ENCODE measurements around the gene SETBP1.

The SETBP1 gene

GRCh38 chr18:44817831-44818473, 137.3 kb downstream of the SETBP1 start:
- no peak for DNase-seq (ENCODE audit: low spot score)

GRCh38 chr18:44818668-44819403, 138.1 kb downstream of the SETBP1 start:
- no peak for DNase-seq (ENCODE audit: low spot score)

GRCh38 chr18:44819944-44820510, 139.3 kb downstream of the SETBP1 start:
- no peak for DNase-seq (ENCODE audit: low spot score)

GRCh38 chr18:44821924-44822323, 141.2 kb downstream of the SETBP1 start:
- no peak for DNase-seq (ENCODE audit: low spot score)

- no peak for DNase-seq (ENCODE audit: low spot score)
Measured at GRCh38 chr18:44823286-44823685, 142.6 kb downstream of the SETBP1 start.

GRCh38 chr18:44823782-44824181, 143.1 kb downstream of the SETBP1 start:
- DNase-seq (ENCODE audit: low spot score) = no peak

- no peak for DNase-seq (ENCODE audit: low spot score)
Measured at GRCh38 chr18:44824884-44825283, 144.2 kb downstream of the SETBP1 start.

DNA sequence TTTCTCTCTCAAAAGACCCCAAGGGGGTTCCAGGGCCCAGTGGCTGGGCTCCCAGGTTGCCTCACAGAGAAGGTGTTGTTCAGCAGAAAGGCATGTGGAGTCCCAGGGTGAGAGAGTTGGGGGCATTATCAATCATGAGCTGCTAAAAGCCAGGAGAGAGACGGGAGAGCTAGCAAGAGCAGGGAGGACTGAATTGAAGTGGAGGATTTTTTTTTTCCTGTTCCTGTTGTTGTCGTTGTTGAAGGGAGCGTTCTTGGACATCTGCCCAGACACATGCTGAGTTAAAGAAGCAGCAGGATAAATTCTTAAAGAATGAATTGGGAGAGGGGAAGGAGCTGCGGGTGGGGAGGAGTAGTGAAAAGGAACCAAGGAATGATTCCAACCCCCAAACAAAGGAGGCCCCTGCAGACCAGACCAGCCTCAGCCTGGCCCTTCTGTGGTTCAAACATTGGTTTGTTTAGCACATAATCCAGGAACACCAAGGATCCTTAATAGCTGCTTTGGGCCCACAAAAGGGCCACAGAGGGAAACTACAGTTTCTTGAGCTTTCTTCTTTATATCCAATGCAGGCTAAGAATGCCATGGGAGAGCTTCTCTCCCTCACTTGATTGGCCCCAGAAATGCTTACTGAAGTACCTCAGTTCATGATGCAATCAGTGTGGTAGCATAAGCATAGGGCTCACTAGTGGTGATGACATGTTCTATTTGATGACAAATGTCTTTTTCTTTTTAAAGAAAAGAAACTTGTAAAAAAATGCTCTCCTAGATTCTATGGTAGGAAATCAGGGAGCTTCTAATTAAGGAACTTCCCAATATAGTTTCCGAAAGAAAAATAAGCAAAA, 146.0 kb downstream of the SETBP1 start:
- DNase-seq (ENCODE audit: low spot score) = no peak

DNA sequence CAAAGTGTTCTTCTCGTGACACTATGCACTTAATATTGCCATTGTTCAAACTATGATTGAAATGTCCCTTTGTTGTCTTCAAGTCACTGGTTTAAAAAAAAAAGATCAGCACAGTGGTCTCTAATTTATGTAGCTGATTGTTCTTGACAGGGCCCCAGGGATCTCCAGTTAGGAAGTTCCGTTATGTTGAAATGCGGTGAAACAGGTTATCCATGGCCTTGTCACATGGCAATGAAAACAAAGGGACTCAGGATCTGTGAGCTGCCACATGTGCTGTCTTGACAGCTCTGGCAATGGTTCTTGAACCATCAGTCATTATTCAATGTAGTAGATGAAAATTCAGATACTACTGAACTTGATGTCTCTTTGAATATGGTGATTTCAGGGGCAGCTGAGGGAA, 147.4 kb downstream of the SETBP1 start:
- no peak for DNase-seq (ENCODE audit: low spot score)

GRCh38 chr18:44830581-44830980, 149.9 kb downstream of the SETBP1 start:
- no peak for DNase-seq (ENCODE audit: low spot score)

GRCh38 chr18:44833786-44834185, 153.1 kb downstream of the SETBP1 start:
- DNase-seq (ENCODE audit: low spot score) = no peak

DNA sequence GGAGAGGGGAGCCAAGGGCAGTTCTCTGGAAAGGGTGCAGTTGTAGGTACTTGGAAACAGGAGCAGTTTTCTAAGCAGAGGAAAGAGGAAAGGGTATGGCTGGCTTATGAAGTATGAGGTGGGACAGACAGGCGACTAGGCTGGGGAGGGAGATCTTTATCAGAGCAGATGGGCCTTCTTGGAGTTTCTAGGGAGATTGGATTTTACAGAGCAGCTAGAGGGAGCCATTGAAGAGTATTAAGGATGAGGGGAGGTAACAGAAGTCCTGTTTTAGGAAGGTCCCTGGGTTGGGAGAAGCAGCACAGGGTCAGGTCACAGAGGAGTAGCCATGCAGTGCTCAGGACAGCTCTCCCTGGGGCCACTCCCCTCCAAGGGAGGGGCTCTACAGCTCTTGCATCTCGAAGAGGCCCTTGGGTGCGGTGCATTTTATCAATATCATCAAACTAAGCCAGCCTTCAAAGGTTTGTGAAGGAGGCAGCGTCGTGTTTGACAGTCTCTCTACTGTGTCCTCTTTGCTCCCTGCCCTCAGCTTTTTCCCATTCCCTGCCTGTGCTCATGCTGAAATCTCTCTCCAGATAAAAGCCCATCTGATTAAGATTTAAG, 154.3 kb downstream of the SETBP1 start:
- no peak for DNase-seq (ENCODE audit: low spot score)

- DNase-seq (ENCODE audit: low spot score) = no peak
Measured at GRCh38 chr18:44835703-44836102, 155.0 kb downstream of the SETBP1 start.

DNA sequence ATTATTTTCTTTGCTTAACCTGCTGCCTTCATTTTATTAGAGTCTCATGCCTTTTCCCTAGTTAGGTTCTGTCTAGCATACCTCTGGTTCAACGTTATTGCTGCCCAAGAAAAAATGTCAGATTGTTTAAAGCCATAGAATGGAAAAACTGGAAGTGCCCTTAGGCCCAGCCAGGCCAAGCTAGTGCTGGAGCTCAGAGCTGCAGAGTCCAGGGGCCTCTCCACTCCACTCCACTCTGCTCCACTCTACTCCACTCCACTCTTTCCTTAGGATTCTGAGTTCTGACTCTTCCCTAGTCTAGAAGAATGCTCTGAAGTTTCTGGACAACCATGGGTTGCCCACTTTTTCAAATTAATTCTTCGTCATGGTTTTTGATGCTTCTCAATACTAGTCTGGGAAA, 155.6 kb downstream of the SETBP1 start:
- DNase-seq (ENCODE audit: low spot score) = no peak

DNA sequence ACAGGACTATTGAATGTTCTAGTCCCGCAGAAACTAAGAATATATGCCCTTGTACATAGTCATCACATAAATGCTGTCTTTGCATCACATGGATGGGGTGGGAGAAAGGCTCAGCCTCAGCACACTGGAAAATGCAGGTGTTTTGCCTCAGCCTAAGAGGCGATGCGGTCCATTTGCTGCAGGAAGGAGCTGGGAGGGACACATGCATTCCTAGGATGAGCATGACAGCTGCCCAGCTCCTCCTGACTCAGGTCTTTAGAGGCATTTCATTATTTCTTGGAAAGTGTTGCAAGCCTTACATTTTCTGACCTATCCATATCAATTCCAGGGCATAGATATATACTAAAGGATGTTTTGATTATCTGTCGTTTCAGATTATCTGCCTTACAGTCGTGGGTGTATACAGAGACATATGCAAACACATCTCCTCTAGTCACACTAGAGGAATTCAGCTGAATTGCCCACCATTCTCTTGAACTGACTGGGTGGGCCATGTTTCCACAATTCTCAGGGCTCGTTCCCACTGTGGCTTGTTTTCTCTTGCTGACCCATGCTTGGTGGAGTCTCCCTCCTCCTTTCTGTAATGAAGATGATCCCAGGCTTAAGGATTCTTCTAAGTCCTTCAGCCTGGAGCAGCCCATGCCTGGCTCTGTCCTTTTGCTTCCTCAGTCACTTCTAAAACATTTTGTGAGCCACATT, 156.9 kb downstream of the SETBP1 start:
- DNase-seq (ENCODE audit: low spot score) = no peak

DNA sequence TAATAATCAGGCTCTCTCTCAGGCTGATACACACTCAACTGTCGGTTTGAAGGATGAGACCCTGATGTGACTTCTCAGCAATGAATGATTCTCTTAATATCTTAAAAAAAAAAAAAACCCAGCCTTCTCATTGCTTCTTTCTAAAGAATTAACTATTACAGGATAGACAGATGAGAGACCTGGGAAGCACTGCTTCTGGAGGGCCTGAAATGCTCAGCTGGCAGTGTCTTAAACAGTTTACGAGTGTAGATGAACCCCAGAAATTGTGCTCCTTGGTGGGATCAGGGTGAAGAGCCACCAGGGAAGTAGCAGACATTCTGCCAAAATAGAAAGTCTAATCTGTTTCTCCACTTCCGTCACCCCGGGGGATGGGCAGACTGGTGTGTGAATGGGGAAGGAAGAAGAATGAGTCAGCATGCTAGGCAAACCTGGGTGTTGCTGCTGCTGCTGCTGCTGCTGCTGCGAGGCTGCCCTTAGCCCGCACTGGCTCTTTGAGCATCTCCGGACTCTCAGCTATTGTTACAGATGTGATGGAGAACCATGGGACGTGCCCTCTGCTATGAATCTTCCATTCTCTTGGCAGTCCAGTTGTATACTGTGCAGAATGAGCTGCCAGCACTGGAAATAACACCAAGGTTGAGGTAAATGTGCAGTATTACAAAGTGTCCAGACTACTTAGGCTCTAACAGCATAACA, 158.4 kb downstream of the SETBP1 start:
- DNase-seq (ENCODE audit: low spot score) = no peak

DNA sequence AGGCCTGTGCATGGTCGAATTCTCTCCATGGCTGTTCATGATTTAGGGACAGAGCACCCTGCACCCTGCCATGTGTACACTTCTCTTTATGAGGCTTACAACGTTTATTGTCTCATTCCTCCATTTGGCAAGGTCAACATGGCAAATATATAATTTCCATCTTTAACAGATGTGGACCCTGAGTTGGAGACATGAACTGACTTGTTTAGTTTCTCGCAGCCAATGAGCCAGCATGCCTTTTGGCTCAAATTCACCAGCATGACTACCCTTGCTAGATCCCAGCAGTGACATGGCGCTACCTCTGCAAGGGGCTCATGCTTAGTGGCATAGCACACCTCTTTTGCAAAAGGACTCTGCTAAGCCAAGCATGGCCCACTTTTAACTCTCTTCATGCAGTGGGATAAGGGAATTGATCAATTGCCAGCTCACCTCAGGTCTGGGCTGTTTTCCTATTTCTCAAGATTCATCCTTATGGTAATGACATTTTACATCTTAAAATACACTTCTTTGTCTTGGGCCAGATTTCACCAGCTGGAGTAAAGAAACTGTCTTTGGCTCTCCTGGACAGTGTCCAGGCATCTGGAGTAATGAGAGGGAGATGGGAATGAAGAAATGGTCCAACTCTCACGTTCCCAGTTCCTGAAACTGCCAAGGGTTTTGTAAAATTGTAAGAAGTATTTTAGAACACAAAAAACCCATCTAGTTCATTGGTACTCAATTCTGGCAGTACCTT, 159.5 kb downstream of the SETBP1 start:
- DNase-seq (ENCODE audit: low spot score) = no peak

GRCh38 chr18:44841221-44841620, 160.5 kb downstream of the SETBP1 start:
- no peak for DNase-seq (ENCODE audit: low spot score)

GRCh38 chr18:44841752-44842587, 161.3 kb downstream of the SETBP1 start:
- DNase-seq (ENCODE audit: low spot score) = no peak
